Naive thymus-derived CD8-positive, alpha-beta T cell (primary cell): ENCODE measurements around the gene ALG1L2. TPM values are rescaled to one million over a fixed set of nuclear protein-coding genes. Genes with fewer than 3 reads are reported as not detected.
A peak's percentile ranks its signal among the peaks of the same experiment; 100 is the strongest.
"Not testable (repeated sequence)": the region's sequence is repeated elsewhere in the genome, so short reads cannot be mapped to it uniquely, and the experiment has no call there.

Experiments
- ATAC-seq, 2 donors: fragments of 150-1000 bp; cut with Tn5 transposase in 1 of 2; sonication (Bioruptor Pico), chemical (Tn5 transposase) in 1 of 2; 1 replicate in 1 of 2; 2 replicates in 1 of 2; pipeline ENCODE4 v1.10.0; 2021; ENCODE audit warnings: mild to moderate bottlenecking in 2 of 2, moderate library complexity in 2 of 2
- POLR2A ChIA-PET: fragments of 350-600 bp; sonication (Branson Sonifier 250); formaldehyde crosslinking; loops from one replicate; lab custom pipeline; 2021; ENCODE audit warnings: antibody characterized with exemption; lab: Charles Lee
- DNase-seq, 10 donors: peaks; one replicate each; pipeline versions ENCODE4 v3.0.0 to v3.0.0-alpha.2; 2020 to 2022
- H3K27ac Mint-ChIP-seq, 10 donors: one replicate each; pipeline ENCODE4 v1.8.0; 2020 to 2022; ENCODE audit warnings: mild to moderate bottlenecking in 10 of 10, mixed read lengths in 10 of 10, moderate library complexity in 4 of 10, inconsistent platforms in 1 of 10
- H3K27me3 Mint-ChIP-seq, 5 donors: one replicate each; pipeline ENCODE4 v1.8.0; 2021 to 2022; ENCODE audit warnings: mixed read lengths in 5 of 5
- H3K36me3 Mint-ChIP-seq, 3 donors: one replicate each; pipeline ENCODE4 v1.8.0; 2020 to 2022; ENCODE audit warnings: mixed read lengths in 3 of 3, mild to moderate bottlenecking in 2 of 3, inconsistent platforms in 1 of 3
- H3K4me1 Mint-ChIP-seq, 4 donors: one replicate each; pipeline ENCODE4 v1.8.0; 2021 to 2022; ENCODE audit warnings: mixed read lengths in 4 of 4
- H3K4me3 Mint-ChIP-seq, 10 donors: one replicate each; pipeline ENCODE4 v1.8.0; 2020 to 2022; ENCODE audit warnings: mild to moderate bottlenecking in 10 of 10, mixed read lengths in 10 of 10, moderate library complexity in 6 of 10, inconsistent platforms in 1 of 10
- H3K9me3 Mint-ChIP-seq, 9 donors: one replicate each; pipeline ENCODE4 v1.8.0; 2020 to 2022; ENCODE audit warnings: mixed read lengths in 9 of 9, mild to moderate bottlenecking in 3 of 9, inconsistent platforms in 1 of 9, moderate library complexity in 1 of 9
- polyA plus RNA-seq, 3 donors: library from polyadenylated mRNA; unstranded; fragments of 300-500 nt; fragmentation: Illumina TruSeq; gene quantifications; one replicate each; pipeline ENCODE4 v1.2.3, GENCODE V29; 2021
- total RNA-seq, 8 experiments: library from RNA in 2 of 8; stranded (reverse) in 2 of 8; gene quantifications; one replicate each; pipeline ENCODE4 v1.2.3 and lab custom pipeline; 2021 to 2026

Gene ALG1L2
- total and polyA plus RNA-seq, 5 experiments from 2014 or later, result 0.37 to 6.7 (median 4.5) TPM; not detected in 2

GRCh38 chr3:130112748-130113073, 31.1 kb downstream of the ALG1L2 start:
- not testable (repeated sequence) for H3K9me3 Mint-ChIP-seq, H3K36me3 Mint-ChIP-seq, DNase-seq, H3K27me3 Mint-ChIP-seq, ATAC-seq
- POLR2A ChIA-PET, result interaction anchor here (0.8 to 2.5 kb wide), 4 partner anchors 66 to 914 kb away, joined by 3 to 9 read pairs (median 4); partner anchors contain the start of genes ASTE1, ATP2C1 and NEK11
- Mint-ChIP-seq H3K27ac (peak overlapping the region in 9 of 10 donors; percentile 70 to 100 (median 100)), H3K4me1 (peaks cover 9 to 38% (median 21%) of the 10 kb centered on the region in 4 donors), H3K4me3 (peak overlapping the region; percentile 91 to 100 (median 96))

DNA sequence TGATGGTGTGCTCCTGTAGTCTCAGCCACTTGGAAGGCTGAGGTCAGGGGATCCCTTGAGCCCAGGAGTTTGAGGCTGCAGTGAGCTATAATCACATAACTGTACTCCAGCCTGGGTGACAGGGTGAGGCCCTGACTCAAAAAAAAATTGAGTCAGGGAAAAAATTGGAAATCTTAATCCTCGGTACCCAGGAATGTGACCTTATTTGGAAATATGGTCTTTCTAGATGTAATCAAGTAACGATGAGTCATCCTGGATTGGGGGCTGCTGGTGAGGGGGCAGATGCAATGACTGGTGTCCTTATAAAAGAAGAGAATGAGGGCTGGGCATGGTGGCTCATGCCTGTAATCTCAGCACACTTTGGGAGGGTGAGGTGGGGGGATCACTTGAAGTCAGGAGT, 33.8 kb downstream of the ALG1L2 start:
- ATAC-seq, H3K9me3 Mint-ChIP-seq, H3K4me3 Mint-ChIP-seq, H3K36me3 Mint-ChIP-seq, H3K27me3 Mint-ChIP-seq, H3K27ac Mint-ChIP-seq, POLR2A ChIA-PET, DNase-seq: not testable (repeated sequence)
- H3K4me1 Mint-ChIP-seq, result peaks cover 8 to 31% (median 17%) of the 10 kb centered on the region in 4 donors

DNA sequence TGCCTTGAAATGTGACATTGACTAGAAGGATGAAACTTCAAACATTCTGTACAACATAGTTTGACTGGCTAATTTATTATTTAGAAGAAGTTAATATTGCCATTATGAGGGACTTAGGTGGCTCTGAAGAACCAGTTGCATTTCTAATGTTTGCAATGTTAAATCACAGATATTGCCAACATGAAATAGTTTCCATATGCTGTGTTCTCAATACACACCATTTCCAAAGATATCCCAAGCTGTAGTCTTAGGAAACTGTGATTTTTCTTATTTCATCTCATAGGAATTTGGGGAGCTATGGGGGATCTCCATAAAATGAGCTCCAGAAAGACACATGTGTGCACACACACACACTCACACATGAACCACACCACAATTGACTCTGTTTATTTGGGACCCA, 36.3 kb downstream of the ALG1L2 start:
- no peak overlapping the region for H3K4me3 Mint-ChIP-seq
- no peaks in the 10 kb centered on the region for H3K27me3 Mint-ChIP-seq
- H3K4me1 Mint-ChIP-seq, result peaks cover under 1 to 14% (median 4%) of the 10 kb centered on the region in 4 donors
- DNase-seq, result no peak
- H3K9me3 Mint-ChIP-seq, result no peaks in the 10 kb centered on the region
- POLR2A ChIA-PET, result no interaction called here
- peaks cover 0 to 6% (median 0%) of the 10 kb centered on the region in 3 donors for H3K36me3 Mint-ChIP-seq
- H3K27ac Mint-ChIP-seq, result no peak overlapping the region
- no peak for ATAC-seq

DNA sequence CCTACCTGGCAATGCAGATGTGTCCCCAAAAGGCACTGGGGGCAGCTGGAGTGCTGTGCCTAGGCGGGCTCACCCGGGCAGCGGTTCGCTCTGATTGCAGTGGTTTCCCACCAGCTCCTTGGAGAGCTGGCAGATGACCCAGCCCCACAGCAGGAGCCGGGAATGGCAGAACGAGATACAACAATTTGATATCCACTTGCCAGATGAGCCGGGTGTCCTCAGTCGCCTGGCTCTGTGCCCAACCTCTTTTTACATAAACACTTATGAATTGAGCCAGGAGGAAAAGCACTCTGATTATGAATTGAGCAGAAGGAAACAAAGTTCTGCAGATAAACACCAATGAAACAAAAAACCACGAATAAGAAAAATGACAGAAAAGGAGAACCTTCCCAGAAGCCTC, 38.2 kb downstream of the ALG1L2 start:
- H3K9me3 Mint-ChIP-seq, H3K27me3 Mint-ChIP-seq, ATAC-seq, DNase-seq, H3K4me3 Mint-ChIP-seq, H3K27ac Mint-ChIP-seq, POLR2A ChIA-PET, H3K36me3 Mint-ChIP-seq, H3K4me1 Mint-ChIP-seq: not testable (repeated sequence)

DNA sequence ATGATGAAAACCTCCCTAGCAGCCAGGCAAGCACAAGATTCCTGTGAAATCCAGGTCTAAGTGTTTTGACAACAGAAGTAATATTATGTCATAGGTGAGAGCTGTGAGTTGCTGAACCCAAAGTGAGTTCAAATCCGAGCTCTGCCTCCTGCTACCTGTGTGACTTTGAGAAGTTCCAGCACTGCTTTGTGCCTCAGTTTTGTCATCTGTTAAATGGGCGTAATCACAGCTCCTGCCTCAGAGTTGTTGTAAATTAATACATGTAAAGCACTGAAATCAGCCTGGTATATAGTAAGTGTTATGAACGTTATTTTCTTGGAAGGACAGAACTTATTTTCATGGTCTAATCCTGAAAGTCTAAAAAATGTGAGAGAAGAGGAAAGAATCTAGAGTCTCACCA, 38.7 kb downstream of the ALG1L2 start:
- H3K4me1 Mint-ChIP-seq, H3K9me3 Mint-ChIP-seq, ATAC-seq, H3K27me3 Mint-ChIP-seq, DNase-seq, POLR2A ChIA-PET, H3K4me3 Mint-ChIP-seq, H3K36me3 Mint-ChIP-seq, H3K27ac Mint-ChIP-seq: not testable (repeated sequence)

DNA sequence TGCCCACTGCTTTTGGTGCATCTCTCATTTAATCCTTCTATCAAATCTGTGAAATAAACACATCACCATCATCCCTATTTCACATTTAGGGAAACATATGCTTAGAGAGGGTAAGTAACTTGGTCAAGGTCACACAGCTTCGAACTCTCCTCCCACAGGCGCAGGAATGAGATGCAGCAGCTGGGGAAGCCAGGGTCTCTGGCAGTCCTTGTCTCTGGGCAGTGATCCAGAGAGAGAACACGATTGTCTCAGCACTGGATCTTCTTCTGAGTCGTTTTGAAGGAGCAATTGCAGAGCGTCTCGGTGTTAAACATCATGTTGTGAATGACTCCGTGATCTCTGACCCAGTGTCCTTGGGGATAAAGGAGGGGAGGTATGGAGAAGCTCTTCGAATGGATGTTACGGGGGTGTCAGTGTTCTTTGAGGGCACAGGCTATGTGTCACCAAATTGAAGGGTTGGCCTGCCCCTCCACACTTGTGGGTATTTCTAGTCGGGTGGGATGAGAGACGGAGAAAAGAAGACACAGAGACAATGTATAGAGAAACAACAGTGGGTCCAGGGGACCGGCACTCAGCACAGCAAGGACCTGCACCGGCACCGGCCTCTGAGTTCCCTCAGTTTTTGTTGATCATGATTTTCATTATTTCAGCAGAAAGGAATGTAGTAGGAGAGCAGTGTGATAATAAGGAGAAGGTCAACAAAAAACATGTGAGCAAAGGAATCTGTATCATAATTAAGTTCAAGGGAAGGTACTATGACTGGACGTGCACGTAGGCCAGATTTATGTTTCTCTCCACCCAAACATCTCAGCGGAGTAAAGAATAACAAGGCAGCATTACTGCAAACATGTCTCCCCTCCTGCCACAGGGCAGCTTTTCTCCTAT, 41.5 kb downstream of the ALG1L2 start:
- DNase-seq, H3K9me3 Mint-ChIP-seq, H3K4me3 Mint-ChIP-seq, H3K27me3 Mint-ChIP-seq, H3K36me3 Mint-ChIP-seq, ATAC-seq, H3K4me1 Mint-ChIP-seq: not testable (repeated sequence)
- peak overlapping the region in 3 of 10 donors; percentile 4 to 42 (median 8) for H3K27ac Mint-ChIP-seq
- POLR2A ChIA-PET, result interaction anchor here (1.0 kb wide), 1 partner anchor 11 kb away, joined by 3 read pairs; no protein-coding TSS in a partner anchor

- H3K4me3 Mint-ChIP-seq, H3K27ac Mint-ChIP-seq, DNase-seq, H3K36me3 Mint-ChIP-seq, H3K4me1 Mint-ChIP-seq, ATAC-seq, H3K27me3 Mint-ChIP-seq, H3K9me3 Mint-ChIP-seq, POLR2A ChIA-PET: not testable (repeated sequence)
Measured at GRCh38 chr3:130125406-130125805, 43.8 kb downstream of the ALG1L2 start.

- POLR2A ChIA-PET, H3K36me3 Mint-ChIP-seq, H3K27ac Mint-ChIP-seq, H3K4me3 Mint-ChIP-seq, H3K4me1 Mint-ChIP-seq, H3K9me3 Mint-ChIP-seq, ATAC-seq, DNase-seq: not testable (repeated sequence)
- peaks cover 3 to 19% (median 13%) of the 10 kb centered on the region in 5 donors for H3K27me3 Mint-ChIP-seq
Measured at GRCh38 chr3:130136337-130136736, 54.7 kb downstream of the ALG1L2 start.

DNA sequence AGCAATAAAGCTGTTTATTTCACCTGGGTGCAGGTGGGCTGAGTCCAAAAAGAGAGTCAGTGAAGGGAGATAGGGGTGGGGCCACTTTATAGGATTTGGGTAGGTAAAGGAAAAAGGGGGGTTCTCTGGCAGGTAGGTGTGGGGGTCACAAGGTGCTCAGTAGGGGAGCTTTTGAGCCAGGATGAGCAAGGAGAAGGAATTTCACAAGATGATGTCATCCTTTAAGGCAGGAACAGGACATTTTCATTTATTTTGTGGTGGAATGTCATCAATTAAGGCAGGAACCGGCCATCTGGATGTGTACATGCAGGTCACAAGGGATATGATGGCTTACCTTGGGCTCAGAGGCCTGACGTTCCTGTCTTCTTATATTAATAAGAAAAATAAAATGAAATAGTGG, 56.1 kb downstream of the ALG1L2 start:
- ATAC-seq, DNase-seq, H3K36me3 Mint-ChIP-seq, H3K4me3 Mint-ChIP-seq, H3K9me3 Mint-ChIP-seq, POLR2A ChIA-PET, H3K27ac Mint-ChIP-seq, H3K4me1 Mint-ChIP-seq: not testable (repeated sequence)
- H3K27me3 Mint-ChIP-seq, result peaks cover 3 to 19% (median 13%) of the 10 kb centered on the region in 5 donors

- H3K4me1 Mint-ChIP-seq, POLR2A ChIA-PET, H3K9me3 Mint-ChIP-seq, H3K27ac Mint-ChIP-seq, H3K36me3 Mint-ChIP-seq, ATAC-seq, H3K4me3 Mint-ChIP-seq, DNase-seq: not testable (repeated sequence)
- H3K27me3 Mint-ChIP-seq, result peaks cover 3 to 19% (median 13%) of the 10 kb centered on the region in 5 donors
Measured at GRCh38 chr3:130138992-130139391, 57.4 kb downstream of the ALG1L2 start.

- H3K9me3 Mint-ChIP-seq, result not testable (repeated sequence)
Measured at GRCh38 chr3:130140756-130141155, 59.1 kb downstream of the ALG1L2 start.

GRCh38 chr3:130143648-130144327, 62.2 kb downstream of the ALG1L2 start:
- H3K4me3 Mint-ChIP-seq, H3K27ac Mint-ChIP-seq, ATAC-seq, POLR2A ChIA-PET, H3K36me3 Mint-ChIP-seq, DNase-seq, H3K4me1 Mint-ChIP-seq, H3K9me3 Mint-ChIP-seq: not testable (repeated sequence)
- peaks cover 0 to 11% (median 1%) of the 10 kb centered on the region in 5 donors for H3K27me3 Mint-ChIP-seq

More at GRCh38 chr3:130140756-130141155, 59.1 kb downstream of the ALG1L2 start:
- ATAC-seq, H3K27ac Mint-ChIP-seq, DNase-seq, H3K4me3 Mint-ChIP-seq, H3K36me3 Mint-ChIP-seq, H3K4me1 Mint-ChIP-seq, POLR2A ChIA-PET: not testable (repeated sequence)
- H3K27me3 Mint-ChIP-seq, result peaks cover 3 to 19% (median 13%) of the 10 kb centered on the region in 5 donors

GRCh38 chr3:130144328-130144650, 62.7 kb downstream of the ALG1L2 start:
- DNase-seq, H3K4me1 Mint-ChIP-seq, POLR2A ChIA-PET, H3K27ac Mint-ChIP-seq, H3K36me3 Mint-ChIP-seq, H3K9me3 Mint-ChIP-seq, ATAC-seq, H3K4me3 Mint-ChIP-seq: not testable (repeated sequence)
- peaks cover 0 to 11% (median 1%) of the 10 kb centered on the region in 5 donors for H3K27me3 Mint-ChIP-seq
